Ovary (tissue), 3 donors: ENCODE measurements around the gene PGM5.

Source experiments
- EP300 ChIP-seq: sonication (generic); formaldehyde crosslinking; IDR thresholded peaks from one replicate; pipeline ENCODE4 v1.6.1; 2017; ENCODE audit warnings: antibody characterized with exemption
- POLR2A ChIP-seq: fragments of 450-650 bp; IDR thresholded peaks from one replicate; pipeline ENCODE4 v1.6.1; 2017; ENCODE audit warnings: antibody characterized with exemption, mild to moderate bottlenecking, moderate library complexity
- TF ChIP-seq, protein P1 (sequence below), 3 donors: fragments of 450-650 bp in 2 of 3; fragments of 200-600 bp in 1 of 3; IDR thresholded peaks; one replicate each; pipeline versions ENCODE4 v1.5.1 to v1.8.0; 2016 to 2022; ENCODE audit warnings: antibody characterized with exemption in 3 of 3, mild to moderate bottlenecking in 1 of 3
- donor health status: DM: no; HTN: no; CAD: no.

DNA sequence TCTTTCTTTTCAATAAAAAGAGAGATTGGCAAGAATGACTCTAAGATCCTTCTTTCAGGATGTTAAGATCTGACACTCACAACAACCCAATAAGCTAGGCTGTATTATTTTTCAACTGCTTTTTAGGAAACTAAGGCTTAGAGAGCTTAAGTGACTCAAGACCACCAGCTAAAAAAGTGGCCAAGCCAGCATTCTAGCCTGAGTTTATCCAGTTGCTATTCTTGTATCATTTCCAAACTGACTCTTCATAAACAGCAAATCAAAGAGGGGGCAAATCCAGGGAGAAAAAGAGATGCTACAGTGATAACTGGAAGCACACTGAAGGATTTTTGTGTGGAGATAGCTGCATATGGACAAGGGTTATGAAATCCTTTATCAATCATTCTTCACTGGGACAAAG, 137.1 kb downstream of the PGM5 start:
- TF ChIP-seq POLR2A, result no peak
- TF ChIP-seq, protein P1, sequence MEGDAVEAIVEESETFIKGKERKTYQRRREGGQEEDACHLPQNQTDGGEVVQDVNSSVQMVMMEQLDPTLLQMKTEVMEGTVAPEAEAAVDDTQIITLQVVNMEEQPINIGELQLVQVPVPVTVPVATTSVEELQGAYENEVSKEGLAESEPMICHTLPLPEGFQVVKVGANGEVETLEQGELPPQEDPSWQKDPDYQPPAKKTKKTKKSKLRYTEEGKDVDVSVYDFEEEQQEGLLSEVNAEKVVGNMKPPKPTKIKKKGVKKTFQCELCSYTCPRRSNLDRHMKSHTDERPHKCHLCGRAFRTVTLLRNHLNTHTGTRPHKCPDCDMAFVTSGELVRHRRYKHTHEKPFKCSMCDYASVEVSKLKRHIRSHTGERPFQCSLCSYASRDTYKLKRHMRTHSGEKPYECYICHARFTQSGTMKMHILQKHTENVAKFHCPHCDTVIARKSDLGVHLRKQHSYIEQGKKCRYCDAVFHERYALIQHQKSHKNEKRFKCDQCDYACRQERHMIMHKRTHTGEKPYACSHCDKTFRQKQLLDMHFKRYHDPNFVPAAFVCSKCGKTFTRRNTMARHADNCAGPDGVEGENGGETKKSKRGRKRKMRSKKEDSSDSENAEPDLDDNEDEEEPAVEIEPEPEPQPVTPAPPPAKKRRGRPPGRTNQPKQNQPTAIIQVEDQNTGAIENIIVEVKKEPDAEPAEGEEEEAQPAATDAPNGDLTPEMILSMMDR (IDR thresholded peaks at IDR 0.05), result no peak
- no peak for TF ChIP-seq EP300
